ENCODE measurements around the gene STAT5B.

GRCh38 chr17:42221886-42222745 lies 54.1 kb downstream of the STAT5B start:
- no peak for TF ChIP-seq OSR1 (CRISPR knock-in tag; IDR thresholded peaks at IDR 0.05)
- no peak for TF ChIP-seq CSRNP3 (CRISPR knock-in tag; IDR thresholded peaks at IDR 0.05)
- TF ChIP-seq SNAI2 (CRISPR knock-in tag; IDR thresholded peaks at IDR 0.05) = no peak
- no peak for TF ChIP-seq GLIS3 (CRISPR knock-in tag; IDR thresholded peaks at IDR 0.05)
- no peak for TF ChIP-seq ZC3H10 (CRISPR knock-in tag; IDR thresholded peaks at IDR 0.05)
- no peak for TF ChIP-seq POU6F1 (CRISPR knock-in tag; IDR thresholded peaks at IDR 0.05; ENCODE audit: borderline replicate concordance, low read depth)
- TF ChIP-seq ARNTL (CRISPR knock-in tag; IDR thresholded peaks at IDR 0.05; ENCODE audit: borderline replicate concordance, low read depth) = no peak
- no peak for TF ChIP-seq TCF4 (CRISPR knock-in tag; IDR thresholded peaks at IDR 0.05; ENCODE audit: borderline replicate concordance)
- TF ChIP-seq PATZ1 (CRISPR knock-in tag; IDR thresholded peaks at IDR 0.05; ENCODE audit: borderline replicate concordance) = no peak
- no peak for TF ChIP-seq CSDC2 (CRISPR knock-in tag; IDR thresholded peaks at IDR 0.05)
- TF ChIP-seq BACH2 (CRISPR knock-in tag; IDR thresholded peaks at IDR 0.05; ENCODE audit: borderline replicate concordance) = no peak

Measured in SK-N-SH treated with all-trans-retinoic acid at 6 μM for 48 hours (cell line).